Thyroid gland (tissue), 4 donors: Measurements from ENCODE around the gene ATXN1. TPM values are rescaled to one million over a fixed set of nuclear protein-coding genes. Genes with fewer than 3 reads are reported as not detected.
"Not testable (repeated sequence)": the region's sequence is repeated elsewhere in the genome, so short reads cannot be mapped to it uniquely, and the experiment has no call there.

Experiments used
- DNase-seq, 2 donors: peaks; one replicate each; pipeline ENCODE4 v3.0.0-alpha.2; 2019
- H3K27ac ChIP-seq, 3 donors: fragments of 200-600 bp; sonication (generic); 1 replicate in 2 of 3; 2 replicates in 1 of 3; pipeline ENCODE4 v1.5.1; 2016 to 2019; ENCODE audit warnings: mild to moderate bottlenecking in 1 of 3, moderate library complexity in 1 of 3
- H3K27me3 ChIP-seq: fragments of 200-600 bp; sonication (generic); one replicate; pipeline ENCODE4 v1.5.1; 2019
- H3K36me3 ChIP-seq, 2 donors: fragments of 200-600 bp; sonication (generic); one replicate each; pipeline ENCODE4 v1.5.1; 2016 to 2019
- H3K4me1 ChIP-seq, 2 donors: fragments of 200-600 bp; sonication (generic); one replicate each; pipeline ENCODE4 v1.5.1; 2017 to 2019
- H3K4me3 ChIP-seq, 3 donors: fragments of 200-600 bp; sonication (generic); replicated peaks in 1 of 3; 1 replicate in 2 of 3; 2 replicates in 1 of 3; pipeline ENCODE4 v1.5.1; 2016; ENCODE audit warnings: mild to moderate bottlenecking in 1 of 3
- H3K9me3 ChIP-seq: fragments of 200-600 bp; sonication (generic); one replicate; pipeline ENCODE4 v1.5.1; 2017
- CTCF ChIP-seq, 6 experiments: fragments of 200-600 bp in 3 of 6; fragments of 450-650 bp in 3 of 6; sonication (generic) in 3 of 6; IDR thresholded peaks; one replicate each; pipeline ENCODE4 v1.5.1; 2016 to 2019; ENCODE audit warnings: antibody characterized with exemption in 6 of 6, mild to moderate bottlenecking in 2 of 6, inconsistent platforms in 1 of 6, moderate library complexity in 1 of 6
- POLR2A ChIP-seq, 2 donors: fragments of 450-650 bp; IDR thresholded peaks; one replicate each; pipeline ENCODE4 v1.6.1; 2017; ENCODE audit warnings: antibody characterized with exemption in 2 of 2, mild to moderate bottlenecking in 2 of 2, moderate library complexity in 1 of 2
- WGBS, 2 donors: methylation state at CpG; one replicate each; pipeline ENCODE4 v1.1.5; 2017; 5-methylcytosine and 5-hydroxymethylcytosine counted together
- intact Hi-C: fragments of 100-400 bp; cut with DNase I; formaldehyde crosslinking; loops from one replicate; pipeline ENCODE4 v1.15.1; 2023
- total RNA-seq, 4 donors: library from RNA; depleted of rRNA; stranded (reverse); fragments of >200 nt; gene quantifications; one replicate each; pipeline ENCODE4 v1.2.3, GENCODE V29; 2016

Gene ATXN1
- total RNA-seq, 4 donors from 2014 or later = 62.1 to 88.1 (median 83.0) TPM

- H3K27me3 ChIP-seq = no peaks in the 10 kb centered on the region
- H3K4me3 ChIP-seq = no peak overlapping the region
- DNase-seq = no peak
- no peak overlapping the region for H3K27ac ChIP-seq
- H3K4me1 ChIP-seq = peaks cover 8 to 26% of the 10 kb centered on the region in 2 donors
- WGBS, 2 donors = 96% methylated on average over 2 of the region's 2 CpGs
- no peak for TF ChIP-seq CTCF (IDR thresholded peaks at IDR 0.05)
- TF ChIP-seq POLR2A (IDR thresholded peaks at IDR 0.05) = no peak
- no peaks in the 10 kb centered on the region for H3K36me3 ChIP-seq
- intact Hi-C loops = no loop called here
- H3K9me3 ChIP-seq = no peaks in the 10 kb centered on the region
Measured at GRCh38 chr6:16619777-16620176, 141.5 kb downstream of the ATXN1 start.

DNA sequence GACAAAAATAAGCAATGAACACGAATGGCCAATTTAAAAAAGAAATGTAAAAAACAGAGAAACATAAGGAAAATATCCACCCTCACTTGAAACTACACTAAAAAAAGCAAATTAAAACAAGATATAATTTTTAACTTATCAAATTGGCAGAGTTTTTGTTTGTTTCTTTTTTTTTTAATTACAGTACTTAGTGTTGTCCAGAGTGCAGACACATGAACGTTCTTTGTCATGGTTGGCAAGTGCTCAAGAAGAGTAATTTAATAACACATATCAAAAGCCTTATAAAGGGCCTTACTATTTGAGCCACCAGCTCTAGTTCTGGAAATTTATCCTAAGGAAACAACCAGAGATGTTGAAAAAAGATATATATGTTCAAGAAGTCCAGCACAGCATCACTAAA, 142.3 kb downstream of the ATXN1 start:
- 48 to 53% methylated on average over 2 of the region's 2 CpGs for WGBS, 2 donors
- Histone ChIP-seq H3K4me1 (peaks cover 8 to 26% of the 10 kb centered on the region in 2 donors), H3K27ac (no peak overlapping the region), H3K9me3 (no peaks in the 10 kb centered on the region), H3K27me3 (no peaks in the 10 kb centered on the region), H3K36me3 (no peaks in the 10 kb centered on the region), H3K4me3 (no peak overlapping the region)
- no peak for DNase-seq
- TF ChIP-seq CTCF (IDR thresholded peaks at IDR 0.05) (no peak), POLR2A (IDR thresholded peaks at IDR 0.05) (no peak)
- intact Hi-C loops = no loop called here

GRCh38 chr6:16615215-16615614, 146.0 kb downstream of the ATXN1 start:
- H3K36me3 ChIP-seq, H3K9me3 ChIP-seq, H3K4me3 ChIP-seq, H3K27me3 ChIP-seq, intact Hi-C loops, H3K27ac ChIP-seq, DNase-seq, H3K4me1 ChIP-seq: not testable (repeated sequence)
- 97 to 100% methylated on average over 3 to 4 of the region's 6 CpGs for WGBS, 2 donors

- DNase-seq, H3K27me3 ChIP-seq, H3K36me3 ChIP-seq, H3K9me3 ChIP-seq, H3K27ac ChIP-seq, H3K4me3 ChIP-seq, intact Hi-C loops, H3K4me1 ChIP-seq: not testable (repeated sequence)
- 96 to 97% methylated on average over 2 to 3 of the region's 3 CpGs for WGBS, 2 donors
Measured at GRCh38 chr6:16614143-16614542, 147.1 kb downstream of the ATXN1 start.

DNA sequence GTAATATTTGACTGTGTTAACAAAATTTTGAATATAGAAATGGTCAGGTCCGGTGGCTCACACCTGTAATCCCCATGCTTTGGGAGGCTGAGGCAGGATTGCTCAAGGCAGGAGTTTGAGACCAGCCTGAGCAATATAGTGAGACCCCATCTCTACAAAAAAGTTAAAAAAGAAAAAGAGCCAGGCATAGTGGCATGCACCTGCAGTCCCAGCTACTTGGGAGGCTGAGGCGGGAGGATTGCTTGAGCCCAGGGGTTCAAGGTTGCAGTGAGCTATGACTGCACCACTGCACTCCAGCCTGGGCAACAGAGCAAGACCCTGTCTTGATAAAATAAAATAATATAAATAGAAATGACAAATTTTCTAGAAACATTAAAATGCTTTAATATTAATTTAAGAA, 147.8 kb downstream of the ATXN1 start:
- H3K36me3 ChIP-seq, intact Hi-C loops, H3K9me3 ChIP-seq, H3K4me1 ChIP-seq, H3K4me3 ChIP-seq, DNase-seq, H3K27me3 ChIP-seq, H3K27ac ChIP-seq: not testable (repeated sequence)
- WGBS, 2 donors = 96 to 99% methylated on average over 2 of the region's 2 CpGs

- Histone ChIP-seq H3K27me3 (no peaks in the 10 kb centered on the region), H3K4me1 (no peaks in the 10 kb centered on the region), H3K4me3 (no peak overlapping the region), H3K27ac (no peak overlapping the region), H3K9me3 (no peaks in the 10 kb centered on the region), H3K36me3 (no peaks in the 10 kb centered on the region)
- intact Hi-C loops = no loop called here
- 74 to 80% methylated on average over 4 of the region's 4 CpGs for WGBS, 2 donors
- TF ChIP-seq POLR2A (IDR thresholded peaks at IDR 0.05) = no peak
- no peak for TF ChIP-seq CTCF (IDR thresholded peaks at IDR 0.05)
- no peak for DNase-seq
Measured at GRCh38 chr6:16608444-16608843, 152.8 kb downstream of the ATXN1 start.

DNA sequence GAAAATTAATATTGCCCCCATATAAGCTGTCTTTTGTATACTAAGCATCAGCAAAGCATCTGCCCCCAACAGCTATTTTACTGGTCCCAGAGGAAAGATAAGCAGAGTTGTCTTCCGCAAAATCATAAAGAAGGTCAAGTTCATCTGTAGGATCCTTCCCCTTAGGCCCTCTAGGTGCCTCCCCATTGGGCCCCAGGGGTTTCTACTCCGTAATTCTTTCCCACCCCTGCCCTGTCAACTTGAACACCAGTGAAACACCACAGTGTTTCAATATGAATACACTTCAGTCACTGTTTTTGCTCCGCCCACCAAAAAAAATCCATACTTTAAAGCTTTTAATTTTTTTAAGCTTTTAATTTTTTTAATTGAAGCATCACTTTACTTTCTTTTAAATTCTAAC, 159.2 kb downstream of the ATXN1 start:
- intact Hi-C loops = no loop called here
- no peaks in the 10 kb centered on the region for H3K4me1 ChIP-seq
- H3K4me3 ChIP-seq = no peak overlapping the region
- H3K36me3 ChIP-seq = no peaks in the 10 kb centered on the region
- no peak for DNase-seq
- no peaks in the 10 kb centered on the region for H3K9me3 ChIP-seq
- H3K27ac ChIP-seq = no peak overlapping the region
- TF ChIP-seq CTCF (IDR thresholded peaks at IDR 0.05) (no peak), POLR2A (IDR thresholded peaks at IDR 0.05) (no peak)
- WGBS, 2 donors = 92 to 94% methylated on average over 3 of the region's 3 CpGs
- no peaks in the 10 kb centered on the region for H3K27me3 ChIP-seq
